MM.1S (cell line): Measurements from ENCODE around the gene PAN3.

Source experiments
- CTCF ChIP-seq: fragments of 300-600 bp; sonication (generic); IDR thresholded peaks from 2 replicates; pipeline ENCODE4 v1.5.1; 2016; ENCODE audit warnings: antibody characterized with exemption, low read length, mixed read lengths
- EZH2phosphoT487 ChIP-seq: fragments of 300-600 bp; sonication (generic); IDR thresholded peaks from 2 replicates; pipeline ENCODE4 v1.6.1; 2018; ENCODE audit warnings: antibody characterized with exemption, low read length

- TF ChIP-seq CTCF (no peak), EZH2phosphoT487 (no peak)
Observed at GRCh38 chr13:28322256-28322905, 184.0 kb downstream of the PAN3 start.
